GM12878 (cell line): ENCODE results near the gene TRAPPC11. TPM values are rescaled to one million over a fixed set of nuclear protein-coding genes. Genes with fewer than 3 reads are reported as not detected.

ENCODE experiments used
- ATAC-seq: fragments of 200-7000 bp; cut with Tn5 transposase; 3 replicates; pipeline ENCODE4 v1.9.1; 2020; ENCODE audit warnings: mild to moderate bottlenecking, moderate library complexity
- BruUV-seq: library from RNA; stranded (reverse); fragments of 400-500 nt; replicated peaks from 2 replicates; lab custom pipeline; 2021; lab: Mats Ljungman, UMichigan
- CTCF ChIA-PET: fragments of 300-600 bp; sonication (Branson Sonifier 250); formaldehyde crosslinking; extraction: SDS; loops from one replicate; lab custom pipeline; 2021; ENCODE audit warnings: inconsistent platforms; lab: Yijun Ruan, JAX
- POLR2A ChIA-PET: fragments of 350-600 bp; formaldehyde crosslinking; extraction: SDS; loops from one replicate; lab custom pipeline; 2021; ENCODE audit warnings: inconsistent platforms; lab: Charles Lee
- RAD21 ChIA-PET: fragments of 300-600 bp; sonication (Branson Sonifier 250); formaldehyde crosslinking; loops from one replicate; lab custom pipeline; 2023; ENCODE audit warnings: antibody characterized with exemption; ENCODE audit not compliant: unreplicated experiment; lab: Charles Lee
- SMC1A ChIA-PET: fragments of 300-600 bp; sonication (Branson Sonifier 250); formaldehyde crosslinking; loops from one replicate; lab custom pipeline; 2023; ENCODE audit not compliant: unreplicated experiment, uncharacterized antibody; lab: Charles Lee
- DNase-seq: peaks from one replicate; pipeline ENCODE4 v3.0.0-alpha.2; 2011; ENCODE audit warnings: low read depth, low spot score
- FAIRE-seq: peaks from 3 replicates; lab custom pipeline; 2011; peaks lifted over from hg19 to GRCh38; lab: Jason Lieb, UNC
- H2AFZ ChIP-seq: 2 replicates; pipeline ENCODE4 v1.6.0; 2011; ENCODE audit warnings: low read depth, low read length, control low read depth; ENCODE audit not compliant: control insufficient read depth
- H3K27ac ChIP-seq: 2 replicates; pipeline ENCODE4 v1.5.1; 2011; ENCODE audit warnings: control low read depth; ENCODE audit not compliant: control insufficient read depth, insufficient read depth
- H3K27me3 ChIP-seq, 2 experiments: replicated peaks in 1 of 2; 2 replicates each; pipeline versions ENCODE4 v1.6.0 to v1.6.1; 2011; ENCODE audit warnings: low read length in 1 of 2; ENCODE audit not compliant: control insufficient read depth in 2 of 2, insufficient read depth in 2 of 2
- H3K36me3 ChIP-seq, 2 experiments: 2 replicates each; pipeline ENCODE4 v1.5.1; 2011; ENCODE audit warnings: low read length in 1 of 2; ENCODE audit not compliant: control insufficient read depth in 2 of 2, insufficient read depth in 2 of 2
- H3K4me1 ChIP-seq: 2 replicates; pipeline ENCODE4 v1.6.1; 2011; ENCODE audit warnings: mild to moderate bottlenecking, low read length, moderate library complexity, mixed read lengths; ENCODE audit not compliant: control insufficient read depth, insufficient read depth
- H3K4me2 ChIP-seq: 2 replicates; pipeline ENCODE4 v1.6.0; 2011; ENCODE audit warnings: control low read depth; ENCODE audit not compliant: control insufficient read depth, insufficient read depth
- H3K4me3 ChIP-seq: fragments of 200-600 bp; sonication (generic); 2 replicates; pipeline ENCODE4 v1.5.1; 2016
- H3K79me2 ChIP-seq: 2 replicates; pipeline ENCODE4 v1.6.0; 2011; ENCODE audit warnings: low read length; ENCODE audit not compliant: control insufficient read depth, insufficient read depth
- H3K9ac ChIP-seq: 2 replicates; pipeline ENCODE4 v1.8.0; 2011; ENCODE audit warnings: low read length, control low read depth, mixed read lengths; ENCODE audit not compliant: control insufficient read depth, insufficient read depth
- H3K9me3 ChIP-seq: replicated peaks from 3 replicates; pipeline ENCODE4 v1.5.1; 2011; ENCODE audit warnings: mild to moderate bottlenecking, low read length; ENCODE audit not compliant: control insufficient read depth, insufficient read depth
- H4K20me1 ChIP-seq: 2 replicates; pipeline ENCODE4 v1.6.0; 2011; ENCODE audit not compliant: control insufficient read depth, insufficient read depth
- CEBPB ChIP-seq, 2 experiments: fragments of 150-350 bp in 1 of 2; IDR thresholded peaks; 2 replicates each; pipeline ENCODE4 v1.6.1; 2012 to 2014; ENCODE audit warnings: low read depth in 2 of 2, low read length in 2 of 2, borderline replicate concordance in 1 of 2, inconsistent platforms in 1 of 2
- CREB1 ChIP-seq: IDR thresholded peaks from 2 replicates; pipeline ENCODE4 v1.6.1; 2012; ENCODE audit warnings: low read depth, mild to moderate bottlenecking, inconsistent platforms
- IKZF1 ChIP-seq: fragments of 450-650 bp; conservative IDR thresholded peaks from 2 replicates; pipeline ENCODE4 v1.6.1; 2017; ENCODE audit warnings: antibody characterized with exemption, mild to moderate bottlenecking
- KAT2A ChIP-seq: conservative IDR thresholded peaks from 2 replicates; pipeline ENCODE4 v1.6.1; 2011; ENCODE audit warnings: low read depth, low read length; ENCODE audit not compliant: control insufficient read depth
- LARP7 ChIP-seq: fragments of 450-650 bp; IDR thresholded peaks from 2 replicates; pipeline ENCODE4 v1.6.1; 2017; ENCODE audit warnings: mild to moderate bottlenecking
- NFYB ChIP-seq: IDR thresholded peaks from 2 replicates; pipeline ENCODE4 v1.6.1; 2011; ENCODE audit warnings: low read depth, mild to moderate bottlenecking, low read length, improper control_type of control experiment, moderate library complexity; ENCODE audit not compliant: insufficient read depth
- STAT3 ChIP-seq: IDR thresholded peaks from 2 replicates; pipeline ENCODE4 v1.6.1; 2011; ENCODE audit warnings: low read depth, low read length, improper control_type of control experiment
- SUPT20H ChIP-seq: IDR thresholded peaks from 2 replicates; pipeline ENCODE4 v1.6.1; 2011; ENCODE audit warnings: low read depth, mild to moderate bottlenecking, low read length, moderate library complexity, borderline replicate concordance; ENCODE audit not compliant: control insufficient read depth
- ZNF207 ChIP-seq: fragments of 450-650 bp; IDR thresholded peaks from 2 replicates; pipeline ENCODE4 v1.6.1; 2014; ENCODE audit warnings: antibody characterized with exemption, mild to moderate bottlenecking, borderline replicate concordance
- ZZZ3 ChIP-seq: IDR thresholded peaks from 2 replicates; pipeline ENCODE4 v1.6.1; 2011; ENCODE audit warnings: low read depth; ENCODE audit not compliant: control insufficient read depth, insufficient read length
- WGBS: methylation state at CpG from one replicate; pipeline ENCODE4 v1.1.6; 2016; ENCODE audit warnings: low lambda C conversion rate; ENCODE audit not compliant: insufficient replicate concordance, insufficient coverage; ENCODE audit errors: missing lambda C conversion rate; 5-methylcytosine and 5-hydroxymethylcytosine counted together
- in situ Hi-C: fragments of 300-500 bp; cut with MboI; formaldehyde crosslinking; loops from 9 replicates; pipeline ENCODE4 v1.14.3; 2018; ENCODE audit warnings: mixed read lengths
- intact Hi-C: fragments of 100-400 bp; cut with micrococcal nuclease; formaldehyde crosslinking; loops from one replicate; pipeline ENCODE4 v1.14.2; 2022; ENCODE audit not compliant: unreplicated experiment
- polyA plus RNA-seq, 11 experiments: library from polyadenylated mRNA; depleted of rRNA in 4 of 11; unstranded in 6 of 11; stranded (reverse) in 5 of 11; fragments of >200 nt; fragmentation: Nextera tagmentation in 4 of 11; fragmentation: Illumina TruSeq in 1 of 11; extraction: Ambion mirVana in 4 of 11; extraction: Trizol in 1 of 11; gene quantifications; 1 replicate in 1 of 11; 2 replicates in 10 of 11; pipeline versions ENCODE4 v1.2.1 to v1.2.3, GENCODE V29; 2011 to 2016; ENCODE audit warnings: inconsistent platforms in 2 of 11, missing spikeins in 2 of 11, low read depth in 1 of 11
- total RNA-seq, 4 experiments: library from RNA; depleted of rRNA in 3 of 4; stranded (reverse); fragments of >200 nt in 3 of 4; fragmentation: Illumina TruSeq in 1 of 4; extraction: Trizol in 1 of 4; gene quantifications; 2 replicates each; pipeline versions ENCODE4 v1.2.1 to v1.2.3, GENCODE V29; 2013 to 2021
- TF ChIP-seq, protein P1 (sequence below): fragments of 450-650 bp; IDR thresholded peaks from 2 replicates; pipeline ENCODE4 v1.6.1; 2014; ENCODE audit warnings: mild to moderate bottlenecking
- TF ChIP-seq, protein P2 (sequence below): fragments of 450-650 bp; IDR thresholded peaks from 2 replicates; pipeline ENCODE4 v1.6.1; 2018; ENCODE audit warnings: borderline replicate concordance, mild to moderate bottlenecking; ENCODE audit not compliant: partially characterized antibody

The TRAPPC11 gene
- total and polyA plus RNA-seq, 10 of the 15 experiments (the other 5 are each of a cell fraction or from before 2014, with no cell fraction given): 7.3 to 40.5 (median 22.3) TPM

DNA sequence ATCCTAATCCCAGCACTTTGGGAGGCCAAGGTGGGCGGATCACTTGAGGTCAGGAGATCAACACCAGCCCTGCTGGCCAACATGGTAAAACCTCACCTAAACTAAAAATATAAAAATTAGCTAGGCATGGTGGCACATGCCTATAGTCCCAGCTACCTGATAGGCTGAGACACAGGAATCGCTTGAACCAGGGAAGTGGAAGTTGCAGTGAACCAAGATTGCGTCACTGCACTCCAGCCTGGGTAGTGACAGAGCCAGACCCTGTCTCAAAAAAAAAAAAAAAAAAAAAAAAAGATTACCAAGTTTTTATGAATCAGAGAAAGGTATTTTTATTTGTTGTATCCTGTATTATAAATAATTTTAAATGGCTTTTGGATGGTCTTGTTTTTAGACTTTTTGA, 15.1 kb downstream of the TRAPPC11 start:
- no peak overlapping the region for H3K27ac ChIP-seq
- H3K36me3 ChIP-seq: peaks cover 4 to 19% of the 10 kb centered on the region in 2 experiments
- no peak overlapping the region for H3K4me2 ChIP-seq
- SMC1A ChIA-PET: interaction anchor here (1.2 kb wide), 1 partner anchor 12 kb away, joined by 6 read pairs; no protein-coding TSS in a partner anchor
- no peaks in the 10 kb centered on the region for H4K20me1 ChIP-seq
- 90% methylated on average over 3 of the region's 3 CpGs for WGBS
- no TSS peak for BruUV-seq
- H2AFZ ChIP-seq: no peak overlapping the region
- H3K9ac ChIP-seq: no peak overlapping the region
- no peak for DNase-seq
- in situ Hi-C loops: no loop called here
- CTCF ChIA-PET: no interaction called here
- no peaks in the 10 kb centered on the region for H3K9me3 ChIP-seq
- RAD21 ChIA-PET: no interaction called here
- H3K4me3 ChIP-seq: no peak overlapping the region
- intact Hi-C loops: no loop called here
- no peak for TF ChIP-seq ZZZ3
- TF ChIP-seq, protein P1, sequence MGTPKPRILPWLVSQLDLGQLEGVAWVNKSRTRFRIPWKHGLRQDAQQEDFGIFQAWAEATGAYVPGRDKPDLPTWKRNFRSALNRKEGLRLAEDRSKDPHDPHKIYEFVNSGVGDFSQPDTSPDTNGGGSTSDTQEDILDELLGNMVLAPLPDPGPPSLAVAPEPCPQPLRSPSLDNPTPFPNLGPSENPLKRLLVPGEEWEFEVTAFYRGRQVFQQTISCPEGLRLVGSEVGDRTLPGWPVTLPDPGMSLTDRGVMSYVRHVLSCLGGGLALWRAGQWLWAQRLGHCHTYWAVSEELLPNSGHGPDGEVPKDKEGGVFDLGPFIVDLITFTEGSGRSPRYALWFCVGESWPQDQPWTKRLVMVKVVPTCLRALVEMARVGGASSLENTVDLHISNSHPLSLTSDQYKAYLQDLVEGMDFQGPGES: no peak
- TF ChIP-seq STAT3: no peak
- TF ChIP-seq, protein P2, sequence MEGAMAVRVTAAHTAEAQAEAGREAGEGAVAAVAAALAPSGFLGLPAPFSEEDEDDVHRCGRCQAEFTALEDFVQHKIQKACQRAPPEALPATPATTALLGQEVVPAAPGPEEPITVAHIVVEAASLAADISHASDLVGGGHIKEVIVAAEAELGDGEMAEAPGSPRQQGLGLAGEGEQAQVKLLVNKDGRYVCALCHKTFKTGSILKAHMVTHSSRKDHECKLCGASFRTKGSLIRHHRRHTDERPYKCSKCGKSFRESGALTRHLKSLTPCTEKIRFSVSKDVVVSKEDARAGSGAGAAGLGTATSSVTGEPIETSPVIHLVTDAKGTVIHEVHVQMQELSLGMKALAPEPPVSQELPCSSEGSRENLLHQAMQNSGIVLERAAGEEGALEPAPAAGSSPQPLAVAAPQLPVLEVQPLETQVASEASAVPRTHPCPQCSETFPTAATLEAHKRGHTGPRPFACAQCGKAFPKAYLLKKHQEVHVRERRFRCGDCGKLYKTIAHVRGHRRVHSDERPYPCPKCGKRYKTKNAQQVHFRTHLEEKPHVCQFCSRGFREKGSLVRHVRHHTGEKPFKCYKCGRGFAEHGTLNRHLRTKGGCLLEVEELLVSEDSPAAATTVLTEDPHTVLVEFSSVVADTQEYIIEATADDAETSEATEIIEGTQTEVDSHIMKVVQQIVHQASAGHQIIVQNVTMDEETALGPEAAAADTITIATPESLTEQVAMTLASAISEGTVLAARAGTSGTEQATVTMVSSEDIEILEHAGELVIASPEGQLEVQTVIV: no peak
- TF ChIP-seq CEBPB (IDR thresholded peaks at IDR 0.05; ENCODE audit: borderline replicate concordance in 1 of 2, low read depth in 2 of 2, low read length in 2 of 2): no peak
- no peak for TF ChIP-seq KAT2A
- TF ChIP-seq ZNF207: no peak
- no peak for TF ChIP-seq IKZF1
- no peak for TF ChIP-seq CREB1
- no peak for TF ChIP-seq NFYB
- TF ChIP-seq SUPT20H: no peak
- TF ChIP-seq LARP7: no peak
- TF ChIP-seq, all 136 proteins: peak for 0
- POLR2A ChIA-PET: interaction anchor here (0.6 kb wide), 1 partner anchor 50 kb away, joined by 3 read pairs; no protein-coding TSS in a partner anchor
- ATAC-seq (no peak), FAIRE-seq (no peak)
- Histone ChIP-seq H3K4me1 (no peaks in the 10 kb centered on the region), H3K79me2 (no peaks in the 10 kb centered on the region), H3K27me3 (no peaks in the 10 kb centered on the region)
